OCI-M1 (cell line): ENCODE measurements around the gene RAB27A.
"Not testable (repeated sequence)": the region's sequence is repeated elsewhere in the genome, so short reads cannot be mapped to it uniquely, and the experiment has no call there.

Source experiments
- DNase-seq: peaks from one replicate; lab custom pipeline; 2025; lab: John Stamatoyannopoulos, UW

RAB27A gene

GRCh38 chr15:55281517-55282228 is 7.9 kb downstream of the RAB27A start:
- peak; percentile 78 for DNase-seq

- DNase-seq = not testable (repeated sequence)
Measured at GRCh38 chr15:55280589-55280988, 9.0 kb downstream of the RAB27A start.

GRCh38 chr15:55279746-55280351 is 9.8 kb downstream of the RAB27A start:
- peak; percentile 92 for DNase-seq

- no peak for DNase-seq
Measured at GRCh38 chr15:55279100-55279745, 10.4 kb downstream of the RAB27A start.

GRCh38 chr15:55277715-55278114 is 11.9 kb downstream of the RAB27A start:
- DNase-seq = no peak

- DNase-seq = no peak
Measured at GRCh38 chr15:55277116-55277564, 12.5 kb downstream of the RAB27A start.

GRCh38 chr15:55276324-55276723 is 13.3 kb downstream of the RAB27A start:
- DNase-seq = no peak

GRCh38 chr15:55270291-55270690 is 19.3 kb downstream of the RAB27A start:
- DNase-seq = no peak

- no peak for DNase-seq
Measured at GRCh38 chr15:55268176-55268695, 21.4 kb downstream of the RAB27A start.

- no peak for DNase-seq
Measured at GRCh38 chr15:55267401-55268175, 22.0 kb downstream of the RAB27A start.

- no peak for DNase-seq
Measured at GRCh38 chr15:55266547-55266946, 23.1 kb downstream of the RAB27A start.

GRCh38 chr15:55260562-55261131 is 29.0 kb downstream of the RAB27A start:
- no peak for DNase-seq

GRCh38 chr15:55257938-55258337 is 31.7 kb downstream of the RAB27A start:
- no peak for DNase-seq

GRCh38 chr15:55257012-55257670 is 32.5 kb downstream of the RAB27A start:
- DNase-seq = no peak

- DNase-seq = no peak
Measured at GRCh38 chr15:55256281-55257011, 33.2 kb downstream of the RAB27A start.

- peak; percentile 82 for DNase-seq
Measured at GRCh38 chr15:55255714-55256113, 33.9 kb downstream of the RAB27A start.

GRCh38 chr15:55254916-55255679 is 34.5 kb downstream of the RAB27A start:
- peak; percentile 76 for DNase-seq

- no peak for DNase-seq
Measured at GRCh38 chr15:55253580-55253979, 36.0 kb downstream of the RAB27A start.

GRCh38 chr15:55252201-55252600 is 37.4 kb downstream of the RAB27A start:
- DNase-seq = not testable (repeated sequence)

- peak; percentile 71 for DNase-seq
Measured at GRCh38 chr15:55250941-55251340, 38.7 kb downstream of the RAB27A start.
